ENCODE data around the gene RPTOR.
"Not testable (repeated sequence)": the region's sequence is repeated elsewhere in the genome, so short reads cannot be mapped to it uniquely, and the experiment has no call there.

Gene RPTOR

DNA sequence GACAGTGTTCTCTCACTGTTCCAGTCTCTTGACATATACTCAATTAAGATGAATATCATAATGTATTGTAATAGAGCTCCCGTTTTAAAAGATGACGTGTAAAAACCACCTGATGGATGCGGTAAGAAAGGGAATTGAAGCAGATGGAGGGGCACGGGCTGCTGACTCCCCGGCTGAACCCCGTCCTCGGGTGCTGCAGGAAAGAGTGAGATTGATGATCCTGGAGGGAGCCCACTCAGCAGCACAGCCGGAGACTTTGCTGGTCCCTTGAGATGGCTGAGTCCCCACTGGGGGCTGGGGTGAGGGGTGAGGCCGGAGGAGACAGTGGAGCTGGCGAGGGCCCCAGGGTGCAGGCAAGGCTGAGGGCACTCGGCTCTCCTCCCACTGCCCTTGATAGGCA, 217.4 kb downstream of the RPTOR start:
- DNase-seq (ENCODE audit: low read depth, low spot score): no peak

DNA sequence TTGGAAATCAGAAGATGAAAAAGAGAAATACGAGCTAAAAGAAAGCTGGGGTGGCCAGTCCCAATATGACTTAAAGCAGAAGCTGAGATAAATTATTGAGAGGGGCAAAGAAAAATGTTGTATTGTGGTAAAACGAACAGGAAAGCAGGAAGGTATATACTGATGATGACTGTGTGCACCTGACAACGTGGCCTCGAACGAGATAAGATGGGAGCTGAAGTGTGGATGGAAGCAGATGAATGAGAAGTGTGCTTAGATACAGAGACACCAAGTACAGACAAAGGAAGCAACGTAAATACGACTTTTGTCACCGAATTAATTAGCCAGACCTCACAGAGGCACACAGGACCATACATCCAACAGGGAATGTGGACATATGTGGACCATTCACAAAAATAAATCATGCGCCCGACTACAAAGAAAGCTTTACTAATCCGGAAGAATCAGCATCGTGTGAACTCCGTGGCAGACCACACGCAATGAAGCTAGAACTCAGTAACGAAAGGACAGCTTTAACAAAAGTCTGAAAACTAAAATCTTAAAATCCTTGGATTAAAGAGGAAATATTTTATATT, 218.7 kb downstream of the RPTOR start:
- no peak for DNase-seq (ENCODE audit: low read depth, low spot score)

DNA sequence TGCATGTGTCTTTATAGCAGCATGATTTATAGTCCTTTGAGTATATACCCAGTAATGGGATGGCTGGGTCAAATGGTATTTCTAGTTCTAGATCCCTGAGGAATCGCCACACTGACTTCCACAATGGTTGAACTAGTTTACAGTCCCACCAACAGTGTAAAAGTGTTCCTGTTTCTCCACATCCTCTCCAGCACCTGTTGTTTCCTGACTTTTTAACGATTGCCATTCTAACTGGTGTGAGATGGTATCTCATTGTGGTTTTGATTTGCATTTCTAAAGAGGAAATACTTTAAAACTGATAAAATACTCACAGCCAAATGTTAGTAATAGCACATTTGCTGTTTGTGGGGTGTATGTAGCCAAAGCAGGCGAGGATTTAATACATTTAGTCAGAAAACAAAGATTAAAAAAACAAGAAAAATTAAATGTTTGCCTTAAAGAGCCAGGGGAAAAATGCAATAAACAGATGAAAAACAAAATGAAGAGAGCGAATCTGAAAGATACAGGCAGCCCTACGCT, 220.0 kb downstream of the RPTOR start:
- DNase-seq (ENCODE audit: low read depth, low spot score): not testable (repeated sequence)

GRCh38 chr17:80765241-80765961, 220.8 kb downstream of the RPTOR start:
- DNase-seq (ENCODE audit: low read depth, low spot score): no peak

DNA sequence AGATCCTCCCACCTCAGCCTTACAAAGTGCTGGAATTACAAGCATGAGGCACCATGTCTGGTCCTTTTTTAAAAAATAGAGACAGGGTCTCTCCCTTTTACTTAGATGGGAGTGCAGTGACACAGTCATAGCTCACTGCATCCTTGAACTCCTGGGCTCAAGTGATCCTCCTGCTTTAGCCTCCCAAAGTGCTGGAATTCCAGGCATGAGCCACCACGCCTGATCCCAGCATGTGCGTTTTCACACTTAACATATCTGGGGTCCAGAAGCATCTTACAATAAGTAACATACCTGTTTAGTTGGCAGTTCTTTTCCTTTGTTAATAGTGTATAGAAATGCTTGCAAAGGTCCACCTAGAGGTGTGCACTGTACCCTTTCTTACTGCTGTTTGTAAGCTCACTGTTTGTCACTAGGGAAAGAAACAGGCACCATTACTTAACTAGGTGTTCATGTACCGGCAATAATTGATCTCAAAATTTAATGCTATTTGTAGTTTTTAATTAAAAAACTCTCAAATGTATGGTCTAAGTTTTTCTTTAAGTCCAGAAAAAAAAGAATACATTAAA, 221.7 kb downstream of the RPTOR start:
- DNase-seq (ENCODE audit: low read depth, low spot score): no peak

DNA sequence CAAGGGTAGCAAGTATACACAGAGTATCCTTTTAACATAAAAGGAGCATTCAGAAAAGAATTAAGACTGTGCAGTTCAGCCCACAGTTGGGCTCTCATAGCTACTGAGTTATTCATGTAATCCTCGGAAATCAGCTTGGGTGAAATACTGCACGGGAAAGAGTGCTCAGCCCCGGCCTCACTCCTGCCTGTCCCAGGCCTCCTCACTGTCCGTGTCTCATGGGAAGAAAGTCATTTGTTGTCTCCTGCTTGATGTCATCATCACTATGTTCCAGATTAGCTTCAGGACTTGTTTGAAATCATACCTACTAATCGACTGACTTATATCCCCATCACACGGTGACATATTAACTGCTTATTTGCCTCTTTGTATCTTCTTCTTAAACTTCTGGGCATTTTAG, 223.8 kb downstream of the RPTOR start:
- DNase-seq (ENCODE audit: low read depth, low spot score): no peak

GRCh38 chr17:80768936-80769335, 224.3 kb downstream of the RPTOR start:
- no peak for DNase-seq (ENCODE audit: low read depth, low spot score)

- no peak for DNase-seq (ENCODE audit: low read depth, low spot score)
Measured at GRCh38 chr17:80769516-80769915, 224.9 kb downstream of the RPTOR start.

GRCh38 chr17:80769936-80770625, 225.4 kb downstream of the RPTOR start:
- no peak for DNase-seq (ENCODE audit: low read depth, low spot score)

DNA sequence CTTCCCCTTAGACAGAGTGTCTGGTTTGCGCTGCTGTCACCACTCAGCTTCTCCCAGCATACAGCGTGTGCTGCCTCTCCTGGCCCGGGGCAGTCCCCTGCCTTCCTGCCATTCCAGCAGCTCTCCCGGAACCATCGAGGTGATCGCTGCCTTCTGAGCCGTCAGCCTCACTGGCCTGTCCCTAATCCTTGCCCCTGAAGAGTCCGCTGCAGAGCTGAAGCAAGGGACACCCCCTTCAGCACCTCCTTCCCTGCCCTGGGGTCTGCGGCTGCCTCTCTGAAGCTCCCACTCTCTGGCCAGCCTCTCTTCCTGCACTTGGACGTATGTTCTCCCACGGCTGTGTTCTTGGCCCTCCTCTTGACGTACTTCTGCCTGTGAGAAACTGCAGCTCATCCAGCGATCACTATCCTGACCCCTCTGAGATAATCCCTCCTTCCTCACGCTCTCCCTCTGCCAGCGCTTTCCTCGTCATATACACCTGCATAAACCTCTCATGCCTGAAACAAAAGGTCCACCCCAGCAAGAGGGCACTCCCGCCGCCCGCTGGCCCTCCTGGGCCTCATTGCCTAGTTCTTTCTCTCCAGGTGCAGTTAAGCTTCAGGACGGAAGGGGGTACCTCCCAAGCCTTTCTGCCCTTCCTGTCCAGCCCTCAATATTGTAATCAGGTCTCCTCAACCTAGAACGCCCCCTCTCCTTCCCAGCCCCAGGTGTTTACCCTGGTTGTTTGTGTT, 226.4 kb downstream of the RPTOR start:
- DNase-seq (ENCODE audit: low read depth, low spot score): peak; percentile 37

DNA sequence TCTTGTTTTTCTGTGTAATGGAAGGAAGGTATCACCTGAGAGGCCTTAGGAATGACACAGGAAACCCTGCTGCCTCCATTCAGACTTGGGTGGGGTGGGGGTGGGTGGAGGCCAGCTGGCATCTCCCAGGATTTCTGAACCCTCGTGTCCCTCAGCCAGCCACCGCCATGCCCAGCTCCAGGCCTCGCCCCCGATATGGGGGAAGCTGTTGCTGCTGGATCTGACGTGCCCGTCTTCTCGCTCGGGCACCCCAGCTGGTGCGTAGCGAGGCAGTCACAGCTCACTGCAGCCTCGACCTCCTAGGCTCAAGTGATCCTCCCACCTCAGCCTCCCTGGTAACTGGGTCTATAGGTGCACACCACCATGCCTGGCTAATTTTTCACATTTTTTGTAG, 227.0 kb downstream of the RPTOR start:
- DNase-seq (ENCODE audit: low read depth, low spot score): no peak

GRCh38 chr17:80772906-80773242, 228.2 kb downstream of the RPTOR start:
- DNase-seq (ENCODE audit: low read depth, low spot score): no peak

- peak; percentile 73 for DNase-seq (ENCODE audit: low read depth, low spot score)
Measured at GRCh38 chr17:80773243-80773991, 228.8 kb downstream of the RPTOR start.

- DNase-seq (ENCODE audit: low read depth, low spot score): no peak
Measured at GRCh38 chr17:80774146-80774545, 229.5 kb downstream of the RPTOR start.

DNA sequence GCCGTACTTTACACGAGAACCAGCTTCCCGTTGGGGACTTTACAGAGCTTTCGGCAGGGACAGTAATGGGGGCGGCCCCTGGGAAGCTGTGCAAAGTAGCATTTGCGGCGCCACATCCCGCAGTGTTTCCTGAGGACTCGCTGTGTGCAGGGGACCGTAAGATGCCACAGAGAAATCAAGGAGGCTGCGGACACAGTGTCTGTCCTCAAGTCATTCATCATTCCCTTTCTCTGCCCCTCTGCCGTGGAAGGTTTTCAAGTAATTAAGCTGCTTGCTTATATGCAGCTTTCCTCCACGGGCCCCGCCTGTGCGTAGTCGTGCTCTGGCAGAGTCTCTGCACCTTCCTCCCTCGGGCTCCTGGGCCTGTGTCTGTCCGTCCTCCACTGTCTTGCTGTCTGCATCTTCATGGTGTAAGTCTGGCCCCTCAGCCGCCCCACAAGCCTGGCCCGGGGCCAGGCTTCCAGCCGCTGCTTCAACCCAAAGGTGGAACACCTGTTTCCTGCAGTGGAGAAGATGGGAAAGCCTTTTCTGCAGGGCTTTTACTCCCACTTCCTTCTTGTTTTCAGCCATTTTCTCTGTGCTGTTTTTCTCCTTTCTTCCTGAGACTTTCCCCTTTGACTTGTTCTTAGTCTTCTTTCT, 230.1 kb downstream of the RPTOR start:
- DNase-seq (ENCODE audit: low read depth, low spot score): no peak

- DNase-seq (ENCODE audit: low read depth, low spot score): no peak
Measured at GRCh38 chr17:80775863-80776262, 231.2 kb downstream of the RPTOR start.

- DNase-seq (ENCODE audit: low read depth, low spot score): no peak
Measured at GRCh38 chr17:80777274-80777673, 232.6 kb downstream of the RPTOR start.

- DNase-seq (ENCODE audit: low read depth, low spot score): no peak
Measured at GRCh38 chr17:80778716-80779115, 234.1 kb downstream of the RPTOR start.

DNA sequence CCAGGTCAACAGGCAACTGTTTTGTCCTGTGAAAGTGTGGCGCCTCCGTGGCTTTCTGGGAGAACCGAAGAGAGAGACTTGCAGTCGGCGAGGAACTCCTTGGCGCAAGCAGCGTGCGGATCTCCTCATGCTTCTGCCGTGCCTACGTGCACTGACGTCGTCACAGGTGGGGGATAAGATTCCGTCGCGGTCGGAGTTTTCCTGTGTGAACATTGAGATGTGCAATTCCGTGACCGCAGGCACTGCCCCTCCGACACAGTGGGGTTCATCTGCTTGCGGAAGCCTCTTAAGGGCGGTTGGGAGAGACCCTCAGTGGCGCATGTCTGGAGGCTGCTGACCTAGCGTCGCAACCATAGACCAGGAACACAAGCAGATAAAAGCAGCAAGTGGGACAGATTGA, 234.7 kb downstream of the RPTOR start:
- no peak for DNase-seq (ENCODE audit: low read depth, low spot score)

DNA sequence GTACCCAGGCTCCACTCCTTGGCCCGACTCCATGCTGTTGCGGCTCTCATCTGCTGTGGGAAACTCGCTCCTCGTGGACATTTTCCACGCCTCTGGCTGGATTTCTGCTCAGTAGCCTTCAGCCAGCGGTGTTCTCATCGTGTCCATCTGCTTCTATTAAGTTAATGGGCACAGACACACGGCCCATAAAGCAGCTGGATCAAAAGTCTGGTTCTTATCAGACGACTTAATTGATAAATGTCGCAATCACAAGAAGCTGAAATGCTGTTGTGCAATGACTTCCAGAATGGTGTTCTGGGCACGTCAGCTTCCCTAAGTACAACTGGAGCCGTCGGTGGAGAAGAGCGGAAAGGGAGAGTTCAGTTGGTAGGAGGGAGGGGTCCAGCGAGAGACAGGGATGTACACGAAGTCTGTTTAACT, 235.3 kb downstream of the RPTOR start:
- DNase-seq (ENCODE audit: low read depth, low spot score): no peak
